Raji (cell line): ENCODE results near the gene RBBP6.

Experiments
- POLR2A ChIP-seq: IDR thresholded peaks from 2 replicates; pipeline ENCODE4 v1.6.1; 2011; ENCODE audit warnings: low read depth, low read length, control low read depth; ENCODE audit not compliant: insufficient read depth

Gene RBBP6

GRCh38 chr16:24538756-24539294 is 541 bp upstream of the RBBP6 start:
- TF ChIP-seq POLR2A: no peak

- TF ChIP-seq POLR2A: no peak
Observed at GRCh38 chr16:24539850-24540601, 660 bp downstream of the RBBP6 start.

GRCh38 chr16:24540602-24541210 is 1.3 kb downstream of the RBBP6 start:
- no peak for TF ChIP-seq POLR2A

GRCh38 chr16:24541233-24541933 is 2.0 kb downstream of the RBBP6 start:
- no peak for TF ChIP-seq POLR2A

- no peak for TF ChIP-seq POLR2A
Observed at GRCh38 chr16:24543949-24544348, 4.6 kb downstream of the RBBP6 start.

- TF ChIP-seq POLR2A: no peak
Observed at GRCh38 chr16:24544640-24545039, 5.3 kb downstream of the RBBP6 start.

GRCh38 chr16:24550295-24550694 is 10.9 kb downstream of the RBBP6 start:
- no peak for TF ChIP-seq POLR2A

GRCh38 chr16:24552705-24553246 is 13.4 kb downstream of the RBBP6 start:
- TF ChIP-seq POLR2A: no peak

- no peak for TF ChIP-seq POLR2A
Observed at GRCh38 chr16:24553983-24554382, 14.6 kb downstream of the RBBP6 start.

GRCh38 chr16:24555346-24555872 is 16.0 kb downstream of the RBBP6 start:
- TF ChIP-seq POLR2A: no peak

- TF ChIP-seq POLR2A: no peak
Observed at GRCh38 chr16:24562811-24563210, 23.4 kb downstream of the RBBP6 start.

- no peak for TF ChIP-seq POLR2A
Observed at GRCh38 chr16:24568392-24568791, 29.0 kb downstream of the RBBP6 start.

GRCh38 chr16:24571096-24571495 is 31.7 kb downstream of the RBBP6 start:
- no peak for TF ChIP-seq POLR2A

- TF ChIP-seq POLR2A: no peak
Observed at GRCh38 chr16:24572069-24572468, 32.7 kb downstream of the RBBP6 start.

GRCh38 chr16:24573141-24573540 is 33.8 kb downstream of the RBBP6 start:
- no peak for TF ChIP-seq POLR2A
